HG03558 (cell line): ENCODE measurements around the gene CRADD.

Experiments used
- ATAC-seq: cut with Tn5 transposase; IDR thresholded peaks from one replicate; pipeline ENCODE4 v1.9.1; 2021; ENCODE audit warnings: moderate number of reproducible peaks; ENCODE audit not compliant: unreplicated experiment; ENCODE audit errors: extremely low read depth

CRADD gene

GRCh38 chr12:93669452-93669851 is 7.7 kb upstream of the CRADD start:
- ATAC-seq = no peak

GRCh38 chr12:93670104-93670503 is 7.1 kb upstream of the CRADD start:
- no peak for ATAC-seq

DNA sequence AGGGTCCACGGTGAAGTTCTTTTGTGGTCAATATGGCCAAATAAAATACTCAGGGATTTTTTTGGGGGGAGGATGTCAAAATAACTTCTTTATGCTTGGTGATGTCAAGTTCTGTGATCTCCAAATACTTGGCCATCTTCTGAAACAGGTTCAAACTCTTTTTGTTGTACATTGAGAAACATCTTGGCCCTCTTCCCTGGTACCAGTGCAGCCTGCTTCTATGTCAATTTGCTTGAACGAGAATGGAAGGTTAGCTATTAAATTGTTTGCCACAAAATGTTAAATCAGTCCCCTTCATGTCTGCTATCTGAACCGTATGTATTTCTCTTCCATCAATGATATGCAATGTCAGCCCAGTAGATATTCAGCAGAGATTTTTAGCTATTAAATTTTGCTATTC is 6.1 kb upstream of the CRADD start:
- ATAC-seq = no peak

- no peak for ATAC-seq
These were observed 4.1 kb upstream of the CRADD start for GRCh38 chr12:93673084-93673483.

- no peak for ATAC-seq
These were observed 2.8 kb upstream of the CRADD start for GRCh38 chr12:93674386-93674785.

DNA sequence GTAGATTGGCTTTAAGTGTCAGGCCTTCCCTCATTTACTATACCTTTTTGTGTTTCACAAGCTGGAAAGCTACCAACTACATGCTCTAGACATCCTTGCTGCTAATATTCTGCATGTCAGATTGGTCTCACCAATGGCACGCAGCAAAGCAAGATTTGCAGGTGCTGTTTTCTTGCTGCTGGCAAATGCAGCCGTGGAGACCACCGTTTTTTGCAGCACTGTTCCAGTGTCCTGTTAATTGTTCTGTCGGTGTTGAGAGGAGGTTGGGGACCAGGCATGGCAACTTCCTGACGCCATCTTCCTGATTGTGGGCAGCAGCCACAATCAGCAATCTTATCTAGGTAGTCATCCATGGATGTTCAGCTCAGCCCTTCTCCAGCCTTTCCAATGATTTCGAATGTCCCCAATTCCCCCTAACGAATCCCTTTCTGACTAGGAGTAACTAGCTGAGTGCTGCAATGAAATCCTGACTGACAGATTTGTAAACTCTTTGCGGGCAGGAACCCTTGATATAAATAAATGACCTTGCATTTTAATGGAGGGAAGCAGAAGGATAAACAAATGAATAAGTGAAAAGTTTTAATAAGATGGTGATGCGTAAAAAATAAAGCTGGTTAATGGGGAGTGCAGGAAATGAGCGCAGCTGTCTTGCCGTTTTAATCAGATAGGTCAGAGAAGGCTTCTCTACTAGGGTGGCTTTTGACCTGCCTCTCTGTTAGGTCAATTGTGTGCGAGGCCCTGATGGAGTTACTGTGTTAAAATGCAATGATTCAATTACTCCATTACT is 574 bp upstream of the CRADD start:
- no peak for ATAC-seq

- no peak for ATAC-seq
These were observed 1.6 kb downstream of the CRADD start for GRCh38 chr12:93678779-93679178.

DNA sequence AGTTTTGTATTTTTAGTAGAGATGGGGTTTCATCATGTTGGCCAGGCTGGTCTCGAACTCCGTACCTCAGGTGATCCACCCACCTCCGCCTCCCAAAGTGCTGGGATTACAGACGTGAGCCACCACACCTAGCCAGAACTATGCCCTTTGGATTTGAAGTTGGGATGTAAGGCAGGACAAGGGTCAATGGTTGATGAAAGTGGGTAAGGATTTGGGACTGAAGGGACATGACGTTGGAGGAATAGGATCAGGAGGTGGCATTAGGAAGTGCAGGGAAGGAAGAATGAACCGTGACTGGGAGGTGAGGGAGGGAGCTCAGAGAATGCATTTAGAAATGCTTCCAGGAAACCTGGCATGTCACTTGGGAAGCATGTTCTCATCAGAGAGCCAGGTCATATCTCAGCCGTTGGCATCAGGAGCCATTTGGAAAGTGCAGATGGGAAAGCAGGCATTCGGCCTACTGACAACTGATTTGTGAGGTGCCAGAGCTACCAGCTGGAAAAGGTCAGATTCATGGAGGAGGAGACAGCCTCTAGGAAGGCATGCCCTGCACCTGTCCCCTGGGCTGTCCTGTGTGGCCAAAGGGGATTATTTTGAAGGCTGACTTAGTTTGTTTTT is 2.2 kb downstream of the CRADD start:
- no peak for ATAC-seq

DNA sequence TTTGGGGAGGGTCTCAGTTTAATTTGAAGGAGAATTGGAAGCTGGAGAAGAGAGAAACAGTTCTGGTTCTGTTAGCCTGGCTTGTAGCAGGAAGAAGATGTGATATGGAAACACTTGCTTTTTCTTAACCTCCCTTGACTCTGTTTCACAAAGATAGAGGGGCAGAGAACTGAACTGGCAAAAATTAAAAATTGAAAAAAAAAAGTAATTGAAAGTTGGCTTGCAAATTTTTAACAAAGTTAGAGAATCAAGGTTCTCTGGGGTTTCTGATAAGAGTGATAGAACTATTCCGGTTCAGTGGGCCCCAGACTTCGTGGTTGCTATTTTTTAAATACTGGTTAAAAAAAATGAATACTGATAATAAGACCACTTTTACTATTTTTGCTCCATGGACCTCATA is 2.8 kb downstream of the CRADD start:
- no peak for ATAC-seq

- ATAC-seq = no peak
These were observed 5.7 kb downstream of the CRADD start for GRCh38 chr12:93682846-93683261.

DNA sequence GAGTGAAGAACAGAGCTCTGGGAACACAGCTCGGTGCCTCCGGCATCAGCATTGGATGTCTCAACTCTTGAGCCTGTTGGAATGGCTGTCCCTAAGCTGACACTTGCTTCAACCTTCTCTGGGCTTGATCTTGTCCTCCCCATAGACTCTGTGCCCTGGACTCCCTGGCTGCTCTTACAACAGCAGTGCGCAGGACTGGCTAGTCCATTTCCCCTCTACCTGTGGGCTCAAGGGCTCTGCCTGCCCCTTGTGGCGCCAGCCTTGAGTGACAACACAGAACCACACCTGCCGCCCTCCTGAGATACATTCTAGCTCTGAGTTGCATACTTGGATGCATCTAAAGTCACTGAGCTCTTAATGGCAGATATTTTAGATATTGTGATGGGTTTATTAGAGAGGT is 6.2 kb downstream of the CRADD start:
- ATAC-seq = no peak

DNA sequence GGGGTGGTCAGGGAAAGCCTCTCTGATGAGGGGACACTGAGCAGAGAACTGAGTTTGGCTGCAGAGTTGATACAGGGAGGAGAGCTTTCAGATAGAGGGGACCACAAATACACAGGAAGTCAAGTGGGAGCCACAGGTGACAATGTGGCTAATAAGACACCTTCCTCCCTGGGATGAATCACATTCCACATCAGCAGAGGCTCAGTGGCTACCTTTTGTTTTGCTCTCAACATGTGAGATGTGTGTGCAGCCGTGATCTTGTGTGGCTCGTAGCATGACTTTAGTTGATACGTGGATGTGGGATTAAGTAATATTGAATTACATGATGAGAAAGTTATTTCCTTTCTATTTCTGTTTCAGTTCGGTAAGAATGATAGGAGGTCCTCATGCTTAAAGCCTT is 7.5 kb downstream of the CRADD start:
- no peak for ATAC-seq

DNA sequence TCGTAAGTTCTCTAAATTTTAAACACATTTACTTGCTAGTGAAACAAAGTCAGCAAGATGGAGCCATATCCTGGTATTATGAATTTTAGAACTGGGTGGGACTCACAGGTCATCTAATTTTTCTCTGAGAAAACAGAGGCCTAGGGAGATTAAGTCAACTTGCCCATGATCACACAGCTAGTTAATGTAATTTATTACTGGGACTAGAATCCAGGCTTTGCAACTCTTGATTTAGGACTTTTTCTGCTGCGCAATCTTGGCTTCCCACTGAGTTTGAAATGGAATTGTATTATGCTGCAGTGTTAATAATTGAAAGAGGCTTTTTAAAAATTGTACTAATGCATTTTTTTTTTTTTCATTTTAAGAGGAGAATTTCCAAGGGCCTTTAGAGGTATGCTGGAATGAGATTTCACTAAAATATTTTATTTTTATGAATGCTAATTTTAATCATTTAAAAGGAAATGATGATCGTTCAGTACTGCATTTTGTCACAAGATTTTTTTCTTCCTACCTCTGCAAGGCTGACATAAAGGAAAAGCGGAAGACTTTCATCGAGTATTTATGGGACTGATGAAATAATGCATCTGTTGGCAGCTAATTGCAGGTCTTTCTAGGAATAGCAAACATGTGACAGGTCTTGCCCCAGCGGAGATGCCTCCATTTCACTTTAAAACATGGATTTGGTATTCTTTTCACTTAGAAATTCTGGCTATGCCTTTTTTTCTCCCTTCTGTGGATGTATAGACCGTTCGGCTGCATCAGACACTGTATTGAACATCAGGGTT is 9.6 kb downstream of the CRADD start:
- no peak for ATAC-seq

DNA sequence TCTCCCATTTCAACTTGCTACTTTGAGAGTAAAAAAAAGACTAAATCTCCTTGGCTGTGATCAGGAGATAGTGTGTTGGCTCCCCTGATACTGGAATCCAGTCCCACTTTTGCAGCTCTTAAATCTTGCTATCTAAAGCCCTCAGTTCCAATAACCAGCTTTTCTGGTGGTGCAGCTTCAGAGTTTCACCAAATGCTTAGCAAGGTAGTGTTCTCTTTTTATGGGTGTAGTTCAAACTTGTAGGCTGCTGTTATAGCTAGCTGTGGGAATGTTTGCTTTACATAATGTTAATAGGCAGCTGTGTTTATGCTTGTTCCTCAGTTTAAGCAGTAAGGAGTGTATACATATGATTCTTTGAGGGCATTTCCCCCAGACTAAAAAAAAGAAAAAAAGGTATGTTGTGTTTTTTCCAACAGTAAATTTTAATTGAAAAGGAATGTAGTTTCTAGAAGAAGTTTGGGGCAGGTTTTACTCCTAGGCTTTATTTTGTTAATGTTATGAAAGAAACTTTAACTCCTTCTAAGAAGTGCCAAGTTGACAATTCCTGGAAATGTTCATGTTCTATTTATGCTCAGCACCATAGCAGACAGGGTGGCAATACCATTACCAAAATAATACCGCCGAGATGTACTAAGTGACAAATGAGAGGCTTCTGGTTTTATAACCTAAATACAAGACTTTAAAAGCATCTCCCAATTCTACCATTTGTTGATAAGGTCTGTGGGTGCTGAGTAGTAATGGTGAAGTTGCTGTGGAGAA is 12.1 kb downstream of the CRADD start:
- no peak for ATAC-seq

DNA sequence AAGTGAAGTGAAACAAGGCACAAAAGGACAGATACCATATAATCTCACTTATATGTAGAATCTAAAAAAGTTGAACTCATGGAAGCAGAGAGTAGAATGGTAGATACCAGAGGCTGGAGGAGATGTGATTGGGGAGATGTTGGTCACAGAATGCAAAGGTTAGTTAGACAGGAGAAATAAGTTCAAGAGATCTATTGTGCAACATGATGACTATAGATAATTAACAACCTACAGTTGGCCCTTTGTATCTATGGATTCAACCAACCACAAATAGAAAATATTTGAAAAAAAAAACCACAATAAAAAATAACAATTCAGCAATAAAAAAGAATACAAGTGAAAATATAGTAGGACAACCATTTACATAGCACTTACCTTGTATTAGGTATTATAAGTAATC is 19.3 kb downstream of the CRADD start:
- no peak for ATAC-seq

- ATAC-seq = no peak
These were observed 21.3 kb downstream of the CRADD start for GRCh38 chr12:93698307-93699092.

DNA sequence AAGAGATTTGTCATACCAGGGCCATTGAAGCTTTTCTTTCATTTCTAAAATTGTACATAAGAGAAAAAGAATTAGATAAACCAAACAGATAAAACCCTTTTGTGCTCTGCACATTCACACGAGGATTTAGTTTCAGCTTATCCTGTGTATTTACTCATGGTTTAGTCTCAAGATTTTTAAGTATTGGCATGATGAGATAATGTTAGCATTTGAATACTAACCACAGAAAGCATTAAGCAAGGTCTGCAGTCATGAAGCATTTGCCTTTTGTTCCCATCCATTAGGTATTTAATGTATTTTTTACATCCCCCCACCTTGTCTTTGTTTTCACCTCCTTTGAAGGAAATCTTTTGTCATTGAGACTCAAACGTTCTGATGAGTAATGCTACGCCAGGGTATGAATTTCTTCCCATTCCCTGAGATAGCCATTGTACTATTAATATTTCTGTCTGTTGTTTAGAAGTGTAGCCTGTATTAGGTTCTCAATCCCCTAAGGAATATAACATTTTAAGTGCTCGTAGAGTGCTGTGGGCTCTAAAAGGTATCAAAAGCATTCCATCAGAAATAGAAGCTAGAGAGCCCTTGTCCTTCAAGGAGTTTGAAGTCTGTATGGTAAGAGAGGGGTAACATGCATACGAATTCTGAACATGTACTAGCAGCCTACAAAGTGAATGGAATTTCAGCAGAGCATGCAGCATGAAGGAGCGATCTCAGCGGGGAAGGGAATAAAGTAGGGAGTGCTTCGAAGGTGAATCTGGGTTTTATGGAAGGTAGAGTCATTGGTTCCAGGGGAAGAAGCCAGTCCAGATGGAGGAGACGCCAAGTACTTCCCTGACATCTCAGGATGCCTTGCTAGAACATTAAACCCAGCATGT is 22.3 kb downstream of the CRADD start:
- ATAC-seq = no peak

DNA sequence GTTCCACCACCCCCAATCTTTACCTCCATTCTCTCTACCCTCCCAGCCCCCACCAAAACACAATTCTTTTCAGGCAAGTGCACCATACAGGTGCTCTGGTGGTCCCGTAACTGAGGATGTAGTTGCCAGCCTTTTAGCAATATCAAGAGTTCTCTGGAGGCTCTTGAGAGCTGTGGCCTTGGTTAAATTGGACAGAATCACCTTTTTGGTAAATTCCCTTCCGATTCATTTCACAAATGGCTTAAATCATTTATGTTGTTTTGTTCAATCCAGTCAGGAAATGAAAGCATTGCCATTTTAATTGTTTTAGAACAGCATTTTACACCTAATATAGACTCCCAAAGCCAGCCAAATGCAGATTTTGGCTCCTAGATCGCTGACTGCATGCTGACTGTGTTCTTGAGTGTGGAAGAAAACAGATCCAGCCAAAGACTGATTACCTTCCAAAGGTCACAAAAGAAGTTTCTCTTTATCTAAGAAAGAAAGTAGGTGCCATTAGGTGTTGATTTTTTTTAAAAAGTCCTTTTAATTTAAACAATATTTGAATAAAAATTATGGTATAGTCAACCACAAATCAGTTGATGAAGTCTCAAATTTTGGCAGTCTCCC is 25.6 kb downstream of the CRADD start:
- ATAC-seq = no peak
